ENCODE measurements around the gene IRAK1.
A peak's percentile ranks its signal among the peaks of the same experiment; 100 is the strongest.
"Not testable (repeated sequence)": the region's sequence is repeated elsewhere in the genome, so short reads cannot be mapped to it uniquely, and the experiment has no call there.

Gene IRAK1

DNA sequence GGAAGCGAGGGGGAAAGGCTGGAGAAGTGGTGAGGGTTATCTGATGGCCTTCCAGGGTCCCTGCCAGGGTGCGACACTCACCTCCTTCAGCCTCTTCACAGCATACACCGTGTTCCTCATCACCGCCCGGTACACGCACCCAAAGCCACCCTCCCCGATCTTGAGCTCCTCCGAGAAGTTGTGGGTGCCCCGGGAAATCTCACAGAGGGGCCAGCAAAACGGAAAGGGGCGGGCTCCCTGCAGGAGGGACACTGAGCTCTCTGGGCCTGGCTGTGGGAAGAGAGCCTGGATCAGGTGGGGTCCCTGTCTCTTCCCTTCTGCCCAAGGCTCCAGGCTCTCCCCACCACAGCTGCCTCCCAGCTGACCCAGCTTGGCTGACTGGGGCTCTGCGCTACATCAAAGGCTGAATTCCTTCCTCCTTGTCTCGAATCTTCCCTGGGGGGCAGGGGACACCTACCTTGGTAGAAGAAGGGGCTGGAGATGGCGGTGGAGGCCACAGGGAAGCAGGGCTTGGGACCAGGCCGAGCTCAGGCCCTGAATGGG lies 1.1 kb downstream of the IRAK1 start:
- ATAC-seq: no peak

DNA sequence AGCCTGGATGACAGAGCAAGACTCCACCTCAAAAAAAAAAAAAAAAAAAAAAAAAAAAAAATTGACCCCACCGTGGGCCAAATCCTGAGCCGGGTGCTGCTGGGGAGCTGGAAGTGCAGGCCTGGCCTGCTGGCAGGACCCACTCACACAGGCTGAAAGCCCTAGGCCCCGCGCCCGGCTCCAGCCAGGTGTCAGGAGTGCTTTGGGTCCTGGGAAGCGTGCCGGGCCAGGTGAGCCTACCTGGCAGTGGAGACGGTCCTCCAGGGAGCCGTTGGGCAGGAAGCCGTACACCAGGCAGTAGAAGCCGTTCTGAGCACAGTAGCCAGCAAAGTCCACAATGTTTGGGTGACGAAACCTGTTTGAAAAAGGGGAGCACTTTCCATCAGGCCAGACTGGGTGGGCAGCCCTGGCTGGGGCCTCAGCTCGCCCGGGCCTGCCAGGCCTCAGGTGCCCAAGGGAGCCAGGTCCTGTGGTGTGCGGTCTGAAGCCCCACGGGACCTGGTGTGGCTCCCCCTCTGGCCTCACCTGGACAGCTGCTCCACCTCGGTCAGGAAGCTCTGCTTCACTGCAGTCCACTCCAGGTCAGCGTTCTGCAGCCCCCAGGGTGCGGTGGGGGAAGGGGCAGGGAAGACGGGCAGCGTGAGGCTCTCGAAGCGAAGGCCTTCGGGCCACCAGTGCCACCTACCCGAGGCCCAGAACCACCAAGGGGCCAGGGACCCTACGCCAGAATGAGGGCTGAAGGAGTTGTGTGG lies 1.8 kb downstream of the IRAK1 start:
- ATAC-seq: no peak

- no peak for ATAC-seq
Observed at GRCh38 chrX:154016366-154017076, 3.2 kb downstream of the IRAK1 start.

DNA sequence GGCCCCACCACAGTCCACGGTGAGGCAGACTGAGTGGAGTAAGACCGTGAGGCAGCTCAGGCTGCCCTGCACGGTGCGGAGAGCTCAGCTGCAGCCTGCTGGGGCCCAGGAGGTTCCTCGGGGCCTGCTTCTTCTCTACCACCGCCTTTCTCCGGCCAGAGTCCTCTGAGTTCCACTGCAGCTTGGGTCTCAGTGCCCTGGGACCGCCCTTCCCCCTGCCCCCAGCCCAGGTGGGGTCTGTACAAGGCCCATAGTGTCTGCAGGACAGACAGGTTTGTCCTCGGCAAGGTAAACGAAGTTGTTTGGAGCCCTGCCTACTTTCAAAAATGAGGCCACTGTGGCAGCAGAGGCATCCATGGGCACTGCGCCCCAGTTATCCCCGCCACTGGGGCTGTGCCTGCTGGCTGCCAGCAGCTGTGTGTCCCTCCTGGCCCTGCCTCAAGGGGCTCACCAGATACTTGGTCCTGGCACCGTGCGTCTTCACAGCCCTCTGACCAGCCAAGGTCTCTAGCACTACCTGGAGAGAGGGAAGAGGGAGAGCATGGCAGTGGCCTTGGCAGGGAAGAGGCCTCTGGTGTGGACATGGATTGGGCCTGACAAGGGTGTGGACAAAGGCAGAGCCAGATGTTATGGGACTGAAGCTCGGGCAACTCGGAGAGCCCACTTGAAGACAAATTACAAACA lies 4.0 kb downstream of the IRAK1 start:
- no peak for ATAC-seq

- ATAC-seq: no peak
Observed at GRCh38 chrX:154014429-154015380, 5.0 kb downstream of the IRAK1 start.

DNA sequence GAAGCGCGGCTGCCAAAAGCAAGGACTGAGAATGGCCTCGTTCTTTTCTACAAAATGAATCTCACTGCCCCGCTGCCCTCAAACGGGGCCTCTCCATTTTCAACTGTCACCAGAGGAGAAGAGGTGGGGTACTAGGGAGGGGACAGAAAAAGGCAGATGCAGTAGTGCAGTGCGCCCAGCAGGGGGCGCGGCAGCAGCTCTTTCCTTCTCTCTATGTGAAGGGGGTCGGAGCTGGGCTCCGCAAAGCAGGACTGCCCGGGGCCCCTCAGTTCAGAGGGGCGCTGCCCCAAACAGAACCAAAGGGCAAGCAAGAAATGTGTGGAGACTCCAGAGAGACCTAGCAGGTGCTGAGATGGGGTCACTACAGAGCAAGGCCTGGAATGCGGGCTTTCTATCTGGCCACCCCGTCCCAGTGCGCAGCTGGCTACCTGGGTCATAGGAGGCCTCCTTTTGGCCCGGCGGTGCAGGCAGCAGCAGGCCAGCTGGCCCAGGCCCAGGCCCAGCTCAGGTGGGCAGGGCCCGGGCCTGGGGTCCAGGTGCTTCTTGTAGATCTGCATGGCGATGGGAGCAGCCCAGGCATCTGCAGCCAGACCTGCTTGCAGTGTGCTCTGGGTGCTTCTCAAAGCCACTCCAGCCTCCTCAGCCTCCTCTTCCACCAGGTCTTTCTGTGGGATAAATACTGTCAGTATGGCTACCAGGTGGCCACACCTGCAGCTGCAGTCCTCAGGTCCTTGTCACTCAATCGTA lies 5.9 kb downstream of the IRAK1 start:
- ATAC-seq: peak; percentile 72 to 84

DNA sequence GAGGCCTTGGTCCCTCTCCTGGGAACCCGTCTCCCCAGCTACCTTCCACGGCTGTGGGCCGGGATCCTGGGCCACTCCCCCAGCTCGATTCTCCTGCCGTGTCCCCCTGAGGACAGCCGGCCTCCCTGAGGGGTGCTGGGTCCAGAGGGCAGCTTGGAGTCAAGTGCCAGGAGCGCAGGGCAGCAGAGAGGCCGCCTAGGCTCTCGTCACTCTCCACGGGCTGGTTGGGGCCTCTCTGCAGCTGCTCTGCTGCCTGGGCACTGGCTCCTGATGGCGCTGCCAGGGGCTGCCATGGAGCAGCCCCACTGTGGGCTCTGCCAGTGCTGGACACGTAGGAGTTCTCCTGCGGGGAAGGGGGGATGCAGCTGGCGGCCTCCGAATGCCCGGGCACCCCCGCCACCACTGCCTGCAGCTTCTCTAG lies 6.7 kb downstream of the IRAK1 start:
- ATAC-seq: no peak

GRCh38 chrX:154012336-154012991 lies 7.2 kb downstream of the IRAK1 start:
- no peak for ATAC-seq

DNA sequence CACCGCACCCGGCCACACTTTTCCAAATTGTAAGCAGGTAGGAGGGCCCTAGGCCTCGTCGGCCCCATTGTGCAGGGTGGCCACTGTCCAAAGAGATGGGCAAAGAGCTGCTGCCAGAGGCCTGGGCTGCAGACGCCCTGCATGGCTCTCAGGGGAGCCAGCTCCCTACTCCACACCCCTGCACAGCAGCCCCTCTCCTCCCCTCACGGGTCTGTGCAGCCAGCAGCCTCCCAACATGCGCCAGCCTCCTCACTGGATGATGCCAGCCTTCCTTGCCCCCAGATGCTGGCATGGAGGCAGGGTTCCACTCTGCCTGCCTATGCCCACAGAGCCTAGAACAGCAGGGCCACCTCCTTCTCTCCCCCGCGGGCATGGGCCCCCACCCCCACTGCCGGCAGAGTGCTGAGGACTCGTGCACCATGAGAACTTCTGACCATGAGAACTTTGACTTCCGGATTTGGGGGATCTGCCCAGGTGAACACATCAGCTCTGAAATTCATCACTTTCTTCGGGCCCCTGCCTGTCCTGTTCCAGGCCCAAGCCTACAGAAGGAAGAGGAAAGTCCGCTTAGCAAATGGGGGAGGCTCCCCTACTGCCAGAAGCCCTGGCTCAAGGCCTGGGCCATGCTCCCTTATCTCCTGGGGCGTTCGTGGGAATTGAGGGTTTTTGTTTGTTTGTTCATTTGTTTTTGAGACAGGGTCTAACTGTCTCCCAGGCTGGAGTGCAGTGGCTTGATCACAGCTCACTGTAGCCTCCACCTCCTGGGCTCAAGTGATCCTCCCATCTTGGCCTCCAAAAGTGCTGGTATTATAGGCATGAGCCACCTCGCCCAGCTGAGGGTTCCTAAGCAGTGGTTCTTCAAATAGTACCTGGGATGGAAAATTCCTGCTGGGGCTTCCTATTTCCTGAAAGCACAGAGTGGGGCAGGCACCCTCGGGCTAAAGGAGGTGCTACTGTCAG lies 8.0 kb downstream of the IRAK1 start:
- ATAC-seq: no peak

DNA sequence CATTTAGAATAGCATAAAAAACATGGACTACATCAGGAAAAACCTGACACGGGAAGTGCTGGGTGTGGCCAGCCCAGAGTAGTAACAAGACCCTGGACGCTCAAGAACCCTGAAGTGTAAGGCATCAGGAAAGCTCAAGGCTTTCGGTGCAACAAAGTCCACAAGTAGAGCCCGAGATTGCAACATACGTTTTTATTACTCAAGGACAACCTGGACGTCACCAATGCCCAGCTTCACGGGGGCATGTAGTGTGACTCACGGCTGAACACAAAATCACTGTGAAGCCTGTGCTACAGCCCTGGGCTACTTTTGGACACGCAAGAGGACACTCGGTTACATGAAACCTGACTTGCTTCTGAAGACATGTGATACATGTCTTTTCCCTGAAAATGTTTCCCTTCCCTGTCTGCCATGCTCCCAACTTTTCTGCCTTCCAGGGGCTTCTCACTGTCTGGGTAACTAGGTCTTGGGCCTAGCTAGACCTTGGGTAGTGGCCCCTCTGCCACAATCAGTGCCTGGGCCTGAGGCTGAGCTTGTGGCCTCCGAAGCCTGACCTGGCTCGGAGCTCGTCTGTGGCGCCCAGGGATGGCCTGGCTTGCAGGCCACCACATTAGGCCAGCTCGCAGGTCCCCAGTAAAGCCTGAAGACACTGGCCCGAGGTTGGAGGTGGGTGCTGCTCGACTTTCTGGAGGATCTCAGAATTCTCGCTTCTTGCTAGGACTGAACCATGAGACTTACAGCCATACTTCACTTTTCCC lies 9.2 kb downstream of the IRAK1 start:
- ATAC-seq: no peak

GRCh38 chrX:154008521-154008920 lies 11.2 kb downstream of the IRAK1 start:
- no peak for ATAC-seq

GRCh38 chrX:154006947-154007346 lies 12.8 kb downstream of the IRAK1 start:
- ATAC-seq: no peak

- ATAC-seq: no peak
Observed at GRCh38 chrX:154004315-154004714, 15.4 kb downstream of the IRAK1 start.

DNA sequence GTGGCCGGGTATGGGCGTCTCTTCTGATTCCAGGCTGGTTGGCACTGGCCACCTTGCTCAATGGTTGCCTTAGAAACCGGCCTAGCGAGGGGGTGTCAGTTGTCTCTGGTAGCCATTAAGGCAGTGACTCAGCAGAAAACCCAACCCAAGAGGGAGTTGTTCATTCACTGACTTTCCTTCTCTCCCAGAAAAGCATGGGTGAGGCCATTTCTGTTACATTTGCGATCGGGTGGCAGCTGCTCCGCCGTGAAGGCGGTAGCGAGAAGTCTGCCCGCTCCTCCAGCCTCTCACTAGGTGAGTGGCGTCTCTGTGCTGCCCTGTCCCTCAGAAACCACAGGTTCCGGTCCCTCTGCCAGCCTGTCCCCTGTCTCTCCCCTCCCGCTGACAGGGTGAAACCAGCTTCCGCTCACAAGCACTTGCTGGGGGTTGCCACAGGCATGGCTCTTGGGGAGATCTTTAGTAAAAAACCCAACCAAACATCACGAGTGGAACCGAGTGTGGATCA lies 17.4 kb downstream of the IRAK1 start:
- peak; percentile 86 to 87 for ATAC-seq

GRCh38 chrX:154000051-154000450 lies 19.7 kb downstream of the IRAK1 start:
- ATAC-seq: no peak

GRCh38 chrX:153999359-154000037 lies 20.2 kb downstream of the IRAK1 start:
- no peak for ATAC-seq

DNA sequence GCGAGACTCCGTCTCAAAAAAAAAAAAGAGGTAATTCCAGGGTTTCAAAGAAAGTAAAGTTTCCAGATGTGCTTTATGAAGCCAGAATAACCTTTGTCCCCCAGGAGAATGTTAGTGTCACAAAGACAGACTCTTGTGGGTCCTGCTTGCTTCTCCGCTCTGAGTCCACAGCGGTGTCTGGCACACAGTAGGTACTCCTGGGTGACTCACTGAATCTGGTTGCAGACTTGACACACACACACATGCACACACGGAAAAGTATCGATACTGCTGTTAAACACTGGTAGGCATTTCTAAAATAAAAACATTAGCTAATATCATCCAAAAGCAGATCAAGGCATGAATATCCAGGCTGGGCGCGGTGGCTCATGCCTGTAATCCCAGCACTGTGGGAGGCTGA lies 24.2 kb downstream of the IRAK1 start:
- ATAC-seq: no peak

DNA sequence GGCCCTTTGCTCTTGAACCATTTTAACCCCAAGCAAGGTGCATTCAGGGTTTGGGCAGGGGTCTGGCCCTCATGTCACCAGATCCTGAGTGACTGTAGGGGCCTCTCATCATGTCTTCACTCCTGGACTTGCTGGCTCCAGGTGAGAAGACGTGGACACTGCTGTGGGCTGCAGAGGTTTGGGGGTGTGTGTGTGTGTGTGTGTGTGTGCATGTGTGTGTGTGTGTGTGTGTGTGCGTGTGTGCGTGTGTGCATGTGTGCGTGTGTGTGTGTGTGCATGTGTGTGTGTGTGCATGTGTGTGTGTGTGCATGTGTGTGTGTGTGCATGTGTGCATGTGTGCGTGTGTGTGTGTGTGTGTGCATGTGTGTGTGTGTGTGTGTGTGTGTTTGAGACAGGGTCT lies 25.3 kb downstream of the IRAK1 start:
- ATAC-seq: not testable (repeated sequence)

Measured in activated CD4-positive, CD25-positive, alpha-beta regulatory T cell treated with anti-CD3 and anti-CD28 coated beads, Interleukin-2, amount 50 U/mL, for 24 hours (primary cell).